Mesothelial cell of epicardium (in vitro differentiated cells): ENCODE results near the gene SLC10A3. TPM values are rescaled to one million over a fixed set of nuclear protein-coding genes. Genes with fewer than 3 reads are reported as not detected.

Source experiments
- DNase-seq, 2 experiments: peaks; one replicate each; pipeline ENCODE4 v3.0.0; 2021; ENCODE audit warnings: low spot score in 2 of 2; ENCODE audit not compliant: unreplicated experiment in 2 of 2
- H3K27ac Mint-ChIP-seq: 2 replicates; pipeline ENCODE4 v1.8.0; 2021; ENCODE audit warnings: mixed read lengths
- H3K27me3 Mint-ChIP-seq: 2 replicates; pipeline ENCODE4 v1.8.0; 2021; ENCODE audit warnings: low read depth, mixed read lengths
- H3K36me3 Mint-ChIP-seq: 2 replicates; pipeline ENCODE4 v1.8.0; 2021; ENCODE audit warnings: mixed read lengths
- H3K4me1 Mint-ChIP-seq: 2 replicates; pipeline ENCODE4 v1.8.0; 2021; ENCODE audit warnings: mixed read lengths
- H3K4me3 Mint-ChIP-seq: 2 replicates; pipeline ENCODE4 v1.8.0; 2021; ENCODE audit warnings: mild to moderate bottlenecking, moderate library complexity, mixed read lengths
- H3K9me3 Mint-ChIP-seq: 2 replicates; pipeline ENCODE4 v1.8.0; 2021; ENCODE audit warnings: mixed read lengths
- CTCF ChIP-seq: fragments of 200-600 bp; sonication (generic); IDR thresholded peaks from one replicate; pipeline ENCODE4 v1.5.0; 2021; ENCODE audit warnings: antibody characterized with exemption; ENCODE audit not compliant: unreplicated experiment
- total RNA-seq: library from RNA; stranded (reverse); gene quantifications from 3 replicates; pipeline ENCODE4 v1.2.1, GENCODE V29; 2021

Gene SLC10A3
- total RNA-seq, 1 donor from 2014 or later: 30.2 TPM

GRCh38 chrX:154463611-154464220 is 26.7 kb downstream of the SLC10A3 start:
- H3K27me3 Mint-ChIP-seq: no peaks in the 10 kb centered on the region
- H3K9me3 Mint-ChIP-seq: no peaks in the 10 kb centered on the region
- H3K27ac Mint-ChIP-seq: no peak overlapping the region
- peaks cover 9% of the 10 kb centered on the region for H3K4me1 Mint-ChIP-seq
- H3K4me3 Mint-ChIP-seq: no peak overlapping the region
- TF ChIP-seq CTCF: no peak
- peaks cover 13% of the 10 kb centered on the region for H3K36me3 Mint-ChIP-seq
- DNase-seq: no peak

- no peak for DNase-seq
- no peak for TF ChIP-seq CTCF
- Mint-ChIP-seq H3K36me3 (peaks cover 13% of the 10 kb centered on the region), H3K27me3 (no peaks in the 10 kb centered on the region), H3K27ac (no peak overlapping the region), H3K9me3 (peaks cover 1% of the 10 kb centered on the region), H3K4me1 (peaks cover 9% of the 10 kb centered on the region), H3K4me3 (no peak overlapping the region)
Measured at GRCh38 chrX:154462396-154462795, 28.0 kb downstream of the SLC10A3 start.

GRCh38 chrX:154460326-154460725 is 30.1 kb downstream of the SLC10A3 start:
- H3K27me3 Mint-ChIP-seq: no peaks in the 10 kb centered on the region
- peaks cover 9% of the 10 kb centered on the region for H3K4me1 Mint-ChIP-seq
- peaks cover 13% of the 10 kb centered on the region for H3K36me3 Mint-ChIP-seq
- no peak overlapping the region for H3K27ac Mint-ChIP-seq
- no peak for DNase-seq
- H3K4me3 Mint-ChIP-seq: peak overlapping the region; percentile 79
- no peak for TF ChIP-seq CTCF
- peaks cover 4% of the 10 kb centered on the region for H3K9me3 Mint-ChIP-seq

GRCh38 chrX:154459832-154460231 is 30.6 kb downstream of the SLC10A3 start:
- no peak for TF ChIP-seq CTCF
- Mint-ChIP-seq H3K36me3 (peaks cover 13% of the 10 kb centered on the region), H3K4me3 (peak overlapping the region; percentile 79), H3K27ac (no peak overlapping the region), H3K27me3 (no peaks in the 10 kb centered on the region), H3K4me1 (peaks cover 9% of the 10 kb centered on the region), H3K9me3 (peaks cover 4% of the 10 kb centered on the region)
- no peak for DNase-seq

- peaks cover 9% of the 10 kb centered on the region for H3K4me1 Mint-ChIP-seq
- peak overlapping the region; percentile 82 for H3K27ac Mint-ChIP-seq
- peak overlapping the region; percentile 79 for H3K4me3 Mint-ChIP-seq
- H3K36me3 Mint-ChIP-seq: peaks cover 13% of the 10 kb centered on the region
- H3K9me3 Mint-ChIP-seq: peaks cover 4% of the 10 kb centered on the region
- TF ChIP-seq CTCF: no peak
- DNase-seq: no peak
- no peaks in the 10 kb centered on the region for H3K27me3 Mint-ChIP-seq
Measured at GRCh38 chrX:154458954-154459778, 31.3 kb downstream of the SLC10A3 start.
